ENCODE measurements around the gene FGR. TPM values are rescaled to one million over a fixed set of nuclear protein-coding genes. Genes with fewer than 3 reads are reported as not detected.

The FGR gene
- total RNA-seq, 1 donor: 0.36 TPM

DNA sequence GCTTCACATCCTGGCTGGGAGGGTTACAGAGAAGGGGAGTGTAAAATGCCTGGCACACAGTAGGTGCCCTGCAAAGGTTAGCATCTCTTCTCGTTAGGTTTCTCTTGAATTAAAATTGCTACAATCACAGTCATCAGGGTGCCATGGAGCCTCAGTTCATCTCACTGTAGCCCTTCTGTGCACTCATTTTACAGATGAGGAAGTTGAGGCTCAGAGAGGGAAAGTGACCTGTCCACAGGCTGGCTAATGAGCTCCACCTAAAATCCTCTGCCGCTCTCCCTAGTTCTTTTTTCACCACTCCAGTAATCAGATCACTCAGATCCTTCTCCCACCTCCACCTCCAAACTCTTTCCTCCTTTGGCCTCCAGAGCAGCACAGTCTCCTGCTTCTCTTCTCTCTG lies 17.6 kb downstream of the FGR start:
- Histone ChIP-seq H3K4me2 (ENCODE audit: insufficient read depth, low read length) (no peak overlapping the region), H3K4me1 (ENCODE audit: insufficient read depth, low read length) (peaks cover 4% of the 10 kb centered on the region), H3K36me3 (ENCODE audit: insufficient read depth, low read length) (no peaks in the 10 kb centered on the region), H2AFZ (ENCODE audit: low read length) (no peak overlapping the region), H3K4me3 (ENCODE audit: insufficient read depth, low read length) (no peak overlapping the region), H3K9me3 (ENCODE audit: low read depth, low read length) (no peaks in the 10 kb centered on the region), H3K79me2 (ENCODE audit: insufficient read depth, low read length) (no peaks in the 10 kb centered on the region), H4K20me1 (ENCODE audit: insufficient read depth, low read length) (no peaks in the 10 kb centered on the region), H3K27me3 (ENCODE audit: insufficient read depth, low read length) (no peaks in the 10 kb centered on the region), H3K27ac (ENCODE audit: low read depth, low read length) (no peak overlapping the region)
- DNase-seq (ENCODE audit: insufficient read length, low spot score, missing footprints): no peak
- TF ChIP-seq, protein P1, sequence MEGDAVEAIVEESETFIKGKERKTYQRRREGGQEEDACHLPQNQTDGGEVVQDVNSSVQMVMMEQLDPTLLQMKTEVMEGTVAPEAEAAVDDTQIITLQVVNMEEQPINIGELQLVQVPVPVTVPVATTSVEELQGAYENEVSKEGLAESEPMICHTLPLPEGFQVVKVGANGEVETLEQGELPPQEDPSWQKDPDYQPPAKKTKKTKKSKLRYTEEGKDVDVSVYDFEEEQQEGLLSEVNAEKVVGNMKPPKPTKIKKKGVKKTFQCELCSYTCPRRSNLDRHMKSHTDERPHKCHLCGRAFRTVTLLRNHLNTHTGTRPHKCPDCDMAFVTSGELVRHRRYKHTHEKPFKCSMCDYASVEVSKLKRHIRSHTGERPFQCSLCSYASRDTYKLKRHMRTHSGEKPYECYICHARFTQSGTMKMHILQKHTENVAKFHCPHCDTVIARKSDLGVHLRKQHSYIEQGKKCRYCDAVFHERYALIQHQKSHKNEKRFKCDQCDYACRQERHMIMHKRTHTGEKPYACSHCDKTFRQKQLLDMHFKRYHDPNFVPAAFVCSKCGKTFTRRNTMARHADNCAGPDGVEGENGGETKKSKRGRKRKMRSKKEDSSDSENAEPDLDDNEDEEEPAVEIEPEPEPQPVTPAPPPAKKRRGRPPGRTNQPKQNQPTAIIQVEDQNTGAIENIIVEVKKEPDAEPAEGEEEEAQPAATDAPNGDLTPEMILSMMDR (IDR thresholded peaks at IDR 0.05; ENCODE audit: extremely low read depth, low read depth, low read length): no peak

DNA sequence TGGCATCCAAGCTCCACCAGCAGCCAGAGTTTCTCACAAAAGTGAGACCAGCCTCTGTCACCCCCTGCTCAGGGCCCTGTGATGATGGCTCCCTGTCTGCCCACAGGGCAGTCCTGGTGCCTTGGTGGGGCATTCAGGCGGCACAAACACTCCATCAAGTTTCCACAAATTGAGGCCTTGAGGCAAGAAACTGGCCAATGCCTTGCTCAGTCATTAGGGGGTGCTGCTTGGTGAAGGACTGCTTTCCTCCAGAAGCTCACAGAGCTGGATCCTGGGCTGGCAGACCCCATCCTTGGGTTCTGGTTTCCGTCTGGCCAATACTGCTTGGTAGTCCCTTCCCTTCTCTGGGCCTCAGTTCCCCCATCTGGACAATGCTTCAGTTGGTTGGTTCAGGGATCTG lies 18.5 kb downstream of the FGR start:
- Histone ChIP-seq H3K79me2 (ENCODE audit: insufficient read depth, low read length) (no peaks in the 10 kb centered on the region), H3K4me2 (ENCODE audit: insufficient read depth, low read length) (no peak overlapping the region), H3K4me3 (ENCODE audit: insufficient read depth, low read length) (no peak overlapping the region), H2AFZ (ENCODE audit: low read length) (no peak overlapping the region), H3K27me3 (ENCODE audit: insufficient read depth, low read length) (no peaks in the 10 kb centered on the region), H3K4me1 (ENCODE audit: insufficient read depth, low read length) (peaks cover 4% of the 10 kb centered on the region), H3K27ac (ENCODE audit: low read depth, low read length) (no peak overlapping the region), H3K36me3 (ENCODE audit: insufficient read depth, low read length) (no peaks in the 10 kb centered on the region), H4K20me1 (ENCODE audit: insufficient read depth, low read length) (no peaks in the 10 kb centered on the region), H3K9me3 (ENCODE audit: low read depth, low read length) (no peaks in the 10 kb centered on the region)
- peak; percentile 59 for DNase-seq (ENCODE audit: insufficient read length, low spot score, missing footprints)
- TF ChIP-seq, protein P1 (IDR thresholded peaks at IDR 0.05; ENCODE audit: extremely low read depth, low read depth, low read length): peak; percentile 35

DNA sequence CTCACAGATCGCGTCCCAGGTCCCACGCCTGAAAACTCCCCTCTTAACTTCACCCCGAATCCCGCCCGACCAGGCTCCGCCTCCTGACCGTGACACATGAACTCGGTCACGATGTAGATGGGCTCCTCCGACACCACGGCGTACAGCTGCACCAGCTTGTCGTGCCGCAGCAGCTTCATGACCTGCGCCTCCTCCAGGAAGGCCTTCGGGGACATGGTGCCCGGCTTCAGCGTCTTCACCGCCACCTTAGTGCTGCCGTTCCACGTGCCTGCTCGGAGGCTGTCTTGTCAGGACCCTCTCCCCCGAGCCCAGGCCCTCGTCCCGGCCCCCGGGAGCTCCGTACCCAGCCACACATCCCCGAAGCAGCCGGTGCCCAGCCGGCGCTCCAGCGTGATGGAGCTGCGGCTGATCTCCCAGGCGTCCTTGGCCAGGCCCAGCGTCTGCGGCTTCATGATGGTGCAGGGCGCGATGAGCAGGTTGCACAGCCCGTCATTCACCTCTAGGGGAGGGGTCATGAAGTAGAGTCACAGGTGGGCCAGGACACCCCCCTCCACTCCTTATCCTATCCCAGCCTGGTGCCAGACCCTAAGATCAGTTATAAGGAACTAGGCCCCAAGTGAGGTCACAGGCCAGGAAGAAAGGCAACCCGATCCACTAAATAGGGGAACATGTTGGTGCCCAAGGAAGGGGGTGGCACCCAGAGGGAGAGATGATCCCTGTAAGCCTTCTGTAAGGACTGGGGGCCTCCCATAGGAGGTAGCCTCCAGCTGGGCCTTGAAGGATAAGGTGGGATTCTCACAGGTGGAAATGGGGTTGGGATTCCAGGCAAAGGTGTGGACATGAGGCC lies 19.4 kb downstream of the FGR start:
- Histone ChIP-seq H3K36me3 (ENCODE audit: insufficient read depth, low read length) (no peaks in the 10 kb centered on the region), H3K4me1 (ENCODE audit: insufficient read depth, low read length) (no peaks in the 10 kb centered on the region), H2AFZ (ENCODE audit: low read length) (no peak overlapping the region), H3K27me3 (ENCODE audit: insufficient read depth, low read length) (peaks cover 3% of the 10 kb centered on the region), H3K4me2 (ENCODE audit: insufficient read depth, low read length) (no peak overlapping the region), H3K27ac (ENCODE audit: low read depth, low read length) (no peak overlapping the region), H4K20me1 (ENCODE audit: insufficient read depth, low read length) (no peaks in the 10 kb centered on the region), H3K4me3 (ENCODE audit: insufficient read depth, low read length) (no peak overlapping the region), H3K9me3 (ENCODE audit: low read depth, low read length) (no peaks in the 10 kb centered on the region), H3K79me2 (ENCODE audit: insufficient read depth, low read length) (no peaks in the 10 kb centered on the region)
- TF ChIP-seq, protein P1 (IDR thresholded peaks at IDR 0.05; ENCODE audit: extremely low read depth, low read depth, low read length): no peak
- peak; percentile 45 for DNase-seq (ENCODE audit: insufficient read length, low spot score, missing footprints)

DNA sequence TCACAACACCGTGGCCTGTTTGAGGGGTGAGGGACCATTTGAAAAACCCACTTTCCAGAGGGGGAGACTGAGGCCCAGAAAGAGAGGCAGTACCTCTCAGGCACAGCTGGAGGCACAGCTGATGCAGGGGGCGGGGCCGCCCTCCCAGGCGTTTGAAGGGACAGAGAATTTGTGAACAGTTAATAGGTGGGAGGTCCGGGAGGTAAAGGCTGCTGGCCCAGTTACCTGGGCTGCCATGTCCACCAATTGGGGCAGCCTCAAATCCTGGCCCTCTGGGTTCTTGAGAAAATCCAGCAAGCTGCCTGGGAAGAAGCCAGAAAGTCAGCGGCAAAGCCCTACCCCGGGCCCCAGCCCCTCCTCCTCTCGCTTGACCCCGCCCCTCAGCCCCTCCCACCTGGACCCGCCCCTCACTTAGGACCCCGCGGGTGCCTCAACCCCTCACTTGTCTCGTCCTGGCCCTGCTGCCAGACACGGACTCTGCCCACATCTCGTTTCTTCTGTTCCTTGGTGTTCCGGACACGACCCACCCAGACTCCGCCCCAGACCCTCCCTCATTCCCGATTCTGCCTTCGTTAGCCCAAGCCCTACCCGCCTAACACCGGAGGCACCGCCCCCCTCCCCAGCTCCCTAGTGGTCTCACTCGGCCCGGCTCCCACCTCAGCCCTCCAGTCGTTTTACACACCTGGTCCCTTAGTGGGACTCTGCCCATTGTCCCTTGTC lies 20.2 kb downstream of the FGR start:
- TF ChIP-seq, protein P1 (IDR thresholded peaks at IDR 0.05; ENCODE audit: extremely low read depth, low read depth, low read length): no peak
- no peak overlapping the region for H3K4me2 ChIP-seq (ENCODE audit: insufficient read depth, low read length)
- H2AFZ ChIP-seq (ENCODE audit: low read length): no peak overlapping the region
- DNase-seq (ENCODE audit: insufficient read length, low spot score, missing footprints): peak; percentile 68
- no peaks in the 10 kb centered on the region for H3K9me3 ChIP-seq (ENCODE audit: low read depth, low read length)
- H3K4me1 ChIP-seq (ENCODE audit: insufficient read depth, low read length): no peaks in the 10 kb centered on the region
- no peak overlapping the region for H3K27ac ChIP-seq (ENCODE audit: low read depth, low read length)
- H3K4me3 ChIP-seq (ENCODE audit: insufficient read depth, low read length): no peak overlapping the region
- H3K36me3 ChIP-seq (ENCODE audit: insufficient read depth, low read length): no peaks in the 10 kb centered on the region
- H3K27me3 ChIP-seq (ENCODE audit: insufficient read depth, low read length): peaks cover 11% of the 10 kb centered on the region
- no peaks in the 10 kb centered on the region for H4K20me1 ChIP-seq (ENCODE audit: insufficient read depth, low read length)
- no peaks in the 10 kb centered on the region for H3K79me2 ChIP-seq (ENCODE audit: insufficient read depth, low read length)

Measured in osteoblast (primary cell).